IPS-20b (cell line): Measurements from ENCODE around the gene RPRM.
A peak's percentile ranks its signal among the peaks of the same experiment; 100 is the strongest.

Experiments used
- H3K27ac ChIP-seq: one replicate; pipeline ENCODE4 v1.5.1; 2013; ENCODE audit warnings: low read length
- H3K27me3 ChIP-seq: 2 replicates; pipeline ENCODE4 v1.6.1; 2013; ENCODE audit warnings: mild to moderate bottlenecking, low read length, inconsistent platforms; ENCODE audit not compliant: insufficient read depth
- H3K36me3 ChIP-seq: 2 replicates; pipeline ENCODE4 v1.6.1; 2013; ENCODE audit warnings: low read depth, mild to moderate bottlenecking, inconsistent platforms, low read length, moderate library complexity; ENCODE audit not compliant: insufficient read depth
- H3K4me1 ChIP-seq: 2 replicates; pipeline ENCODE4 v1.6.1; 2013; ENCODE audit warnings: mild to moderate bottlenecking, control low read depth, inconsistent platforms, low read length, moderate library complexity; ENCODE audit not compliant: insufficient read depth
- H3K4me3 ChIP-seq: 2 replicates; pipeline ENCODE4 v1.5.1; 2013; ENCODE audit warnings: mild to moderate bottlenecking, low read length, inconsistent platforms
- H3K9ac ChIP-seq: 2 replicates; pipeline ENCODE4 v1.6.1; 2013; ENCODE audit warnings: low read depth, mild to moderate bottlenecking, inconsistent platforms, low read length, moderate library complexity
- H3K9me3 ChIP-seq: 2 replicates; pipeline ENCODE4 v1.6.1; 2013; ENCODE audit warnings: mild to moderate bottlenecking, low read depth, low read length, inconsistent platforms; ENCODE audit not compliant: insufficient read depth

The RPRM gene

DNA sequence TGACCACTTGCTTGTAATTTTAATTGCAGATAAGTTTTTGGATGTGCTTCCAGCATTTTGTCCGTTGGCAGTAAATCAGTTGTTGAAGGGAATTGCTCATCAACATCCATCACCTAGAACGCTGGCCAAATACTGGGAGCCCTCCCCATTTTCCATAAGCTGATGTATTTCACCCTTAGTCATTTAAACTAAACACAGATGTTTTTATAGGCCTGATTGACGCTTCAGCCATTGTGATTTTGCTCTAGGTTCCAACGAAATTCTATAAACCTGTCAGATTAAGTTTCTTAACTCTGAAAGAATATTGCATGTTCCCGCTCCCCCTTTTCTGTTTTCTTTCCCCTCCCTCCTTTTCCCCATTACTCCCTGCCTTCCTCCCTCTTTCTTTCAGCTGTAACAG, 1.0 kb upstream of the RPRM start:
- peaks cover 45% of the 10 kb centered on the region; the same call in 1 of the 2 replicates for H3K27me3 ChIP-seq
- no peak overlapping the region for H3K27ac ChIP-seq
- no peaks in the 10 kb centered on the region for H3K36me3 ChIP-seq
- peak overlapping the region; percentile 59; the same call in 1 of the 2 replicates for H3K9ac ChIP-seq
- no peaks in the 10 kb centered on the region for H3K9me3 ChIP-seq
- peak overlapping the region; percentile 86 for H3K4me3 ChIP-seq
- H3K4me1 ChIP-seq: peaks cover 26% of the 10 kb centered on the region; the same call in 1 of the 2 replicates

GRCh38 chr2:153477636-153478288, 800 bp downstream of the RPRM start:
- H3K27ac ChIP-seq: no peak overlapping the region
- peaks cover 34% of the 10 kb centered on the region; the same call in 1 of the 2 replicates for H3K4me1 ChIP-seq
- peaks cover 45% of the 10 kb centered on the region; the same call in 1 of the 2 replicates for H3K27me3 ChIP-seq
- H3K36me3 ChIP-seq: no peaks in the 10 kb centered on the region
- peak overlapping the region; percentile 86 for H3K4me3 ChIP-seq
- no peaks in the 10 kb centered on the region for H3K9me3 ChIP-seq
- H3K9ac ChIP-seq: peak overlapping the region; percentile 75

GRCh38 chr2:153476816-153477635, 1.5 kb downstream of the RPRM start:
- H3K27ac ChIP-seq: no peak overlapping the region
- H3K9ac ChIP-seq: peak overlapping the region; percentile 75
- no peaks in the 10 kb centered on the region for H3K36me3 ChIP-seq
- H3K9me3 ChIP-seq: no peaks in the 10 kb centered on the region
- peaks cover 34% of the 10 kb centered on the region; the same call in 1 of the 2 replicates for H3K4me1 ChIP-seq
- H3K27me3 ChIP-seq: peaks cover 45% of the 10 kb centered on the region; the same call in 1 of the 2 replicates
- peak overlapping the region; percentile 86 for H3K4me3 ChIP-seq

DNA sequence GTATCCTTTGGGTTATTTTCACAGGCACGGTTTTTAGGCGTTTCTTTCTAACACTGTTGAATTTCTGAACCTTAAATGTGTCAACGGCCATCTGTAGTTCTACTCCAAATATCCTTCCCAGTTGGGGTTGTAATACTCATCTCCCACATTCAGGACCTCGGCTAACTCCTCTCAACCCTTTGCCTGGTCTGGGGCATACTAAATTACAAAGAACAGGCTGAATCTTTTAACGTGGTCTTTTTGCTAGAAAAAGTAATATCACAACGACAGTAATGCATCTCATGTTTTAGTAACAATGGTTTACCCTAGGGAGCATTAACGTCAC, 2.1 kb downstream of the RPRM start:
- Histone ChIP-seq H3K4me3 (peak overlapping the region; percentile 86), H3K36me3 (no peaks in the 10 kb centered on the region), H3K9ac (peak overlapping the region; percentile 75; the same call in 1 of the 2 replicates), H3K27ac (no peak overlapping the region), H3K27me3 (peaks cover 45% of the 10 kb centered on the region; the same call in 1 of the 2 replicates), H3K9me3 (no peaks in the 10 kb centered on the region), H3K4me1 (peaks cover 34% of the 10 kb centered on the region; the same call in 1 of the 2 replicates)

DNA sequence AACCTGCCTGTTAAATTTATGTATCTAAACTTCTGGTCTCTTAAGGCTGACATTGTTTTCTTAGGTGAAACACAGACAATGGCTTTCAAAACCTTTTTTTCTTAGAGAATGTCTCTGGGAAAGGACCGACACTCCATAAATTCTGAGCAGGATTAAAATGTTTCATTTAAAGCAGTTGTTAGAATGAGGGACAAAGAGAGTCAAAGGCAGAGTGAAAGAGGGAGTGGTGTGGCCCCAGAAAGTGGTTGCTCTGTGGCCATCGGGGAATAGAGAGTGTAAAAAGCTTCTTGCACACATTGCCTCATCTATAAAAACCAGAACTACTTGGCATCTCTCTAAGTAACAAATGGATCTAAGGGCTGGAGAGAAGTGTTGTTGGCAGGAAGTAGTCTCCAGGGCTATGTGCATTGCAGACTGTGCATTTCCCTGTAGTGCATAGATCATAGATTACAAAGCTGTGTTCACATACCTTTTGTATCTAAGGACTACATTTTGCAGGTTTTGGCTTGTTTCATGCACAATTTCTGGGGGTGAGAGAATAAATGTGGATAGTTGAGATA, 3.6 kb downstream of the RPRM start:
- H3K4me3 ChIP-seq: peak overlapping the region; percentile 86; the same call in 1 of the 2 replicates
- H3K36me3 ChIP-seq: no peaks in the 10 kb centered on the region
- H3K27me3 ChIP-seq: peaks cover 43% of the 10 kb centered on the region; the same call in 1 of the 2 replicates
- H3K4me1 ChIP-seq: peaks cover 29% of the 10 kb centered on the region; the same call in 1 of the 2 replicates
- no peak overlapping the region for H3K27ac ChIP-seq
- no peak overlapping the region for H3K9ac ChIP-seq
- H3K9me3 ChIP-seq: no peaks in the 10 kb centered on the region

GRCh38 chr2:153474407-153474806, 4.2 kb downstream of the RPRM start:
- no peaks in the 10 kb centered on the region for H3K9me3 ChIP-seq
- H3K36me3 ChIP-seq: no peaks in the 10 kb centered on the region
- H3K9ac ChIP-seq: no peak overlapping the region
- H3K4me1 ChIP-seq: peaks cover 24% of the 10 kb centered on the region; the same call in 1 of the 2 replicates
- no peak overlapping the region for H3K27ac ChIP-seq
- H3K27me3 ChIP-seq: peaks cover 38% of the 10 kb centered on the region; the same call in 1 of the 2 replicates
- no peak overlapping the region for H3K4me3 ChIP-seq

- Histone ChIP-seq H3K27me3 (peaks cover 8% of the 10 kb centered on the region; the same call in 1 of the 2 replicates), H3K9ac (no peak overlapping the region), H3K4me1 (peaks cover 13% of the 10 kb centered on the region; the same call in 1 of the 2 replicates), H3K36me3 (no peaks in the 10 kb centered on the region), H3K9me3 (no peaks in the 10 kb centered on the region), H3K4me3 (no peak overlapping the region), H3K27ac (no peak overlapping the region)
These were observed 7.7 kb downstream of the RPRM start for GRCh38 chr2:153470867-153471266.

- Histone ChIP-seq H3K27me3 (no peaks in the 10 kb centered on the region), H3K4me1 (peaks cover 1% of the 10 kb centered on the region; the same call in 1 of the 2 replicates), H3K36me3 (no peaks in the 10 kb centered on the region), H3K4me3 (no peak overlapping the region), H3K27ac (no peak overlapping the region), H3K9me3 (no peaks in the 10 kb centered on the region), H3K9ac (no peak overlapping the region)
These were observed 14.2 kb downstream of the RPRM start for GRCh38 chr2:153464395-153464794.

GRCh38 chr2:153462338-153462859, 16.2 kb downstream of the RPRM start:
- H3K4me3 ChIP-seq: no peak overlapping the region
- H3K36me3 ChIP-seq: no peaks in the 10 kb centered on the region
- no peak overlapping the region for H3K27ac ChIP-seq
- H3K9ac ChIP-seq: no peak overlapping the region
- no peaks in the 10 kb centered on the region for H3K9me3 ChIP-seq
- H3K4me1 ChIP-seq: peaks cover 9% of the 10 kb centered on the region; the same call in 1 of the 2 replicates
- H3K27me3 ChIP-seq: no peaks in the 10 kb centered on the region

- Histone ChIP-seq H3K4me3 (no peak overlapping the region), H3K9me3 (no peaks in the 10 kb centered on the region), H3K27me3 (no peaks in the 10 kb centered on the region), H3K36me3 (no peaks in the 10 kb centered on the region), H3K4me1 (peaks cover 9% of the 10 kb centered on the region; the same call in 1 of the 2 replicates), H3K27ac (no peak overlapping the region), H3K9ac (no peak overlapping the region)
These were observed 17.1 kb downstream of the RPRM start for GRCh38 chr2:153461453-153461852.

DNA sequence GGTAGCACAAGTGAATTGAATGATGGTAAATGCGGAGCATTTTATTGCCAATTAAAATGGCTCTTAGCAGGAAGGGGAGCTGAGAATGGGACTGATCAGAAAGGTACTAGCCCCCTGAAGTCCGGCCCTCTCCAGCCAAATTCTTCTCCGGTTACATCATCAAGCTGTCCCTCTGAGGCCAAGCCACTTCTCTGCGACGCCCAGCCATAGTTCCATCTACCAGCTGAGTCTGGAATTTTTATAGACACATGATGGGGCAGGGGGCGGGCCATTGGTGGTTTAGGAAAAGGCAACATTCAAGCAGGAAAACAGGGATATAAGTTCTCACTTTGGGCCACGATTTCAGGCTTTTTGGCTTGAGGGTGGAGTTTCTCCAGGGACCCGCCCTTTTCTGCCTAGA, 22.7 kb downstream of the RPRM start:
- H3K4me1 ChIP-seq: peaks cover 9% of the 10 kb centered on the region; the same call in 1 of the 2 replicates
- H3K27ac ChIP-seq: no peak overlapping the region
- no peaks in the 10 kb centered on the region for H3K36me3 ChIP-seq
- no peaks in the 10 kb centered on the region for H3K27me3 ChIP-seq
- H3K4me3 ChIP-seq: no peak overlapping the region
- no peak overlapping the region for H3K9ac ChIP-seq
- no peaks in the 10 kb centered on the region for H3K9me3 ChIP-seq
